C1 segment of cervical spinal cord (tissue), 14 donors: ENCODE data around the gene ZBTB7B.

ENCODE experiments used
- DNase-seq, 14 donors: peaks; one replicate each; lab custom pipeline; 2025; lab: John Stamatoyannopoulos, UW

ZBTB7B gene

GRCh38 chr1:155037851-155038441, 35.3 kb downstream of the ZBTB7B start:
- DNase-seq: no peak

- DNase-seq: no peak
Observed at GRCh38 chr1:155038602-155039307, 36.2 kb downstream of the ZBTB7B start.

GRCh38 chr1:155039308-155039669, 36.7 kb downstream of the ZBTB7B start:
- no peak for DNase-seq

- DNase-seq: no peak
Observed at GRCh38 chr1:155040358-155041093, 37.9 kb downstream of the ZBTB7B start.

- DNase-seq: no peak
Observed at GRCh38 chr1:155042789-155043188, 40.2 kb downstream of the ZBTB7B start.

GRCh38 chr1:155043301-155043702, 40.7 kb downstream of the ZBTB7B start:
- DNase-seq: no peak

GRCh38 chr1:155043793-155044192, 41.2 kb downstream of the ZBTB7B start:
- no peak for DNase-seq

GRCh38 chr1:155044365-155044764, 41.8 kb downstream of the ZBTB7B start:
- no peak for DNase-seq

GRCh38 chr1:155044812-155045657, 42.4 kb downstream of the ZBTB7B start:
- peak in 10 of 14 donors; percentile 14 to 72 (median 43) for DNase-seq

GRCh38 chr1:155048449-155049334, 46.1 kb downstream of the ZBTB7B start:
- DNase-seq: no peak

- peak in 1 of 14 donors; percentile 38 for DNase-seq
Observed at GRCh38 chr1:155049651-155050559, 47.3 kb downstream of the ZBTB7B start.

GRCh38 chr1:155050560-155051341, 48.1 kb downstream of the ZBTB7B start, which contains the start of gene ADAM15:
Gene ADAM15, plus strand, starts transcription at chr1:155051316. Its CDS starts 71 bp downstream, at chr1:155051387.
- DNase-seq: peak; percentile 11 to 87 (median 68)

GRCh38 chr1:155051342-155051776, 48.8 kb downstream of the ZBTB7B start:
- DNase-seq: peak in 1 of 14 donors; percentile 66

GRCh38 chr1:155051777-155052398, 49.3 kb downstream of the ZBTB7B start:
- DNase-seq: peak in 12 of 14 donors; percentile 32 to 72 (median 48)

GRCh38 chr1:155052439-155053395, 50.1 kb downstream of the ZBTB7B start:
- peak in 1 of 14 donors; percentile 8 for DNase-seq

- DNase-seq: no peak
Observed at GRCh38 chr1:155053531-155054105, 51.0 kb downstream of the ZBTB7B start.

GRCh38 chr1:155057104-155057503, 54.5 kb downstream of the ZBTB7B start:
- no peak for DNase-seq
